Peyer's patch (tissue), 4 donors: ENCODE data around the gene CERS3. TPM values are rescaled to one million over a fixed set of nuclear protein-coding genes. Genes with fewer than 3 reads are reported as not detected.

Source experiments
- DNase-seq, 3 donors: peaks; one replicate each; pipeline ENCODE4 v3.0.0-alpha.2; 2017 to 2019
- H3K27ac ChIP-seq, 4 donors: fragments of 200-600 bp; sonication (generic); one replicate each; pipeline ENCODE4 v1.5.1; 2016 to 2019
- H3K27me3 ChIP-seq, 2 donors: fragments of 200-600 bp; sonication (generic); one replicate each; pipeline ENCODE4 v1.5.1; 2019
- H3K36me3 ChIP-seq, 3 donors: fragments of 200-600 bp; sonication (generic); one replicate each; pipeline ENCODE4 v1.5.1; 2016 to 2019
- H3K4me1 ChIP-seq, 4 donors: fragments of 200-600 bp; sonication (generic); one replicate each; pipeline ENCODE4 v1.5.1; 2016 to 2019
- H3K4me3 ChIP-seq, 4 donors: fragments of 200-600 bp; sonication (generic); 1 replicate in 3 of 4; 2 replicates in 1 of 4; pipeline ENCODE4 v1.5.1; 2016 to 2019; ENCODE audit warnings: mild to moderate bottlenecking in 1 of 4
- H3K9me3 ChIP-seq, 4 donors: fragments of 200-600 bp; sonication (generic); one replicate each; pipeline ENCODE4 v1.5.1; 2016 to 2019; ENCODE audit warnings: mild to moderate bottlenecking in 1 of 4
- CTCF ChIP-seq, 6 experiments: fragments of 450-650 bp in 4 of 6; fragments of 200-600 bp in 2 of 6; sonication (generic) in 1 of 6; IDR thresholded peaks; one replicate each; pipeline ENCODE4 v1.5.1; 2017 to 2019; ENCODE audit warnings: antibody characterized with exemption in 6 of 6, mild to moderate bottlenecking in 3 of 6, moderate library complexity in 1 of 6
- POLR2A ChIP-seq, 2 donors: fragments of 450-650 bp; IDR thresholded peaks; one replicate each; pipeline ENCODE4 v1.5.1; 2017; ENCODE audit warnings: antibody characterized with exemption in 2 of 2, mild to moderate bottlenecking in 2 of 2, moderate library complexity in 2 of 2
- total RNA-seq, 4 donors: library from RNA; depleted of rRNA; stranded (reverse); fragments of >200 nt; gene quantifications; one replicate each; pipeline ENCODE4 v1.1.0, GENCODE V29; 2016

The CERS3 gene
- total RNA-seq, 4 donors from 2014 or later, result not detected

GRCh38 chr15:100529556-100529955, 806 bp upstream of the CERS3 start:
- Histone ChIP-seq H3K36me3 (no peaks in the 10 kb centered on the region), H3K4me1 (no peaks in the 10 kb centered on the region), H3K27me3 (no peaks in the 10 kb centered on the region), H3K27ac (no peak overlapping the region), H3K9me3 (no peaks in the 10 kb centered on the region), H3K4me3 (no peak overlapping the region)
- no peak for DNase-seq
- TF ChIP-seq CTCF (IDR thresholded peaks at IDR 0.05) (no peak), POLR2A (IDR thresholded peaks at IDR 0.05) (no peak)

GRCh38 chr15:100526027-100526481, 2.7 kb downstream of the CERS3 start:
- no peak overlapping the region for H3K27ac ChIP-seq
- H3K27me3 ChIP-seq, result no peaks in the 10 kb centered on the region
- no peaks in the 10 kb centered on the region for H3K4me1 ChIP-seq
- TF ChIP-seq CTCF (IDR thresholded peaks at IDR 0.05) (no peak), POLR2A (IDR thresholded peaks at IDR 0.05) (no peak)
- H3K9me3 ChIP-seq, result no peaks in the 10 kb centered on the region
- no peak overlapping the region for H3K4me3 ChIP-seq
- DNase-seq, result no peak
- no peaks in the 10 kb centered on the region for H3K36me3 ChIP-seq

GRCh38 chr15:100525436-100525835, 3.3 kb downstream of the CERS3 start:
- Histone ChIP-seq H3K4me1 (no peaks in the 10 kb centered on the region), H3K36me3 (no peaks in the 10 kb centered on the region), H3K27me3 (no peaks in the 10 kb centered on the region), H3K27ac (no peak overlapping the region), H3K4me3 (no peak overlapping the region), H3K9me3 (no peaks in the 10 kb centered on the region)
- TF ChIP-seq POLR2A (IDR thresholded peaks at IDR 0.05), result no peak
- TF ChIP-seq CTCF (IDR thresholded peaks at IDR 0.05), result no peak
- DNase-seq, result no peak

- no peak for DNase-seq
- Histone ChIP-seq H3K4me3 (no peak overlapping the region), H3K36me3 (no peaks in the 10 kb centered on the region), H3K9me3 (no peaks in the 10 kb centered on the region), H3K4me1 (no peaks in the 10 kb centered on the region), H3K27me3 (no peaks in the 10 kb centered on the region), H3K27ac (no peak overlapping the region)
- no peak for TF ChIP-seq POLR2A (IDR thresholded peaks at IDR 0.05)
- TF ChIP-seq CTCF (IDR thresholded peaks at IDR 0.05), result no peak
These were observed 4.4 kb downstream of the CERS3 start for GRCh38 chr15:100524326-100524725.

- no peaks in the 10 kb centered on the region for H3K36me3 ChIP-seq
- H3K27me3 ChIP-seq, result no peaks in the 10 kb centered on the region
- TF ChIP-seq CTCF (IDR thresholded peaks at IDR 0.05) (no peak), POLR2A (IDR thresholded peaks at IDR 0.05) (no peak)
- no peaks in the 10 kb centered on the region for H3K4me1 ChIP-seq
- no peak for DNase-seq
- no peak overlapping the region for H3K4me3 ChIP-seq
- no peaks in the 10 kb centered on the region for H3K9me3 ChIP-seq
- H3K27ac ChIP-seq, result no peak overlapping the region
These were observed 6.8 kb downstream of the CERS3 start for GRCh38 chr15:100521907-100522306.
